ENCODE data around the gene DCTN4. TPM values are rescaled to one million over a fixed set of nuclear protein-coding genes. Genes with fewer than 3 reads are reported as not detected.
A peak's percentile ranks its signal among the peaks of the same experiment; 100 is the strongest.

DCTN4 gene
- total RNA-seq, 2 experiments from 2014 or later = 12.6 to 22.4 TPM

- no peak overlapping the region for H3K27ac ChIP-seq (ENCODE audit: low read depth, low read length, poor library complexity, severe bottlenecking)
- H3K79me2 ChIP-seq (ENCODE audit: insufficient read depth, low read depth, low read length) = no peaks in the 10 kb centered on the region
- POLR2A ChIA-PET = interaction anchor here (0.6 kb wide), 1 partner anchor 1036 kb away, joined by 3 read pairs; no protein-coding TSS in a partner anchor
Measured at GRCh38 chr5:150785950-150786349, 27.1 kb upstream of the DCTN4 start.

GRCh38 chr5:150783422-150783928 lies 24.7 kb upstream of the DCTN4 start:
- ChIA-PET CTCF (ENCODE audit: unreplicated experiment) (interaction anchor here (0.5 kb wide), 1 partner anchor 25 kb away, joined by 3 read pairs; no protein-coding TSS in a partner anchor), POLR2A (interaction anchor here (0.7 to 1.1 kb wide), 4 partner anchors 13 to 1911 kb away, joined by 4 to 8 read pairs (median 6); no protein-coding TSS in a partner anchor)
- no peak for TF ChIP-seq EZH2phosphoT487 (IDR thresholded peaks at IDR 0.05; ENCODE audit: borderline replicate concordance, low read depth, low read length)

More at GRCh38 chr5:150785950-150786349, 27.1 kb upstream of the DCTN4 start:
- H3K9me2 ChIP-seq (ENCODE audit: insufficient read depth, low read length) = no peaks in the 10 kb centered on the region
- CTCF ChIA-PET (ENCODE audit: unreplicated experiment) = no interaction called here
- H3K4me1 ChIP-seq (ENCODE audit: insufficient read depth, low read length, poor library complexity, severe bottlenecking) = no peaks in the 10 kb centered on the region
- no peak overlapping the region for H3K4me3 ChIP-seq (ENCODE audit: low read depth, low read length, poor library complexity, severe bottlenecking)
- no peaks in the 10 kb centered on the region for H4K20me1 ChIP-seq (ENCODE audit: insufficient read depth, low read length)
- DNase-seq (ENCODE audit: low spot score) = no peak
- H3K4me2 ChIP-seq (ENCODE audit: low read length) = no peak overlapping the region
- BruUV-seq (replicated peaks) = no TSS peak
- H3K36me3 ChIP-seq (ENCODE audit: insufficient read depth, low read length) = no peaks in the 10 kb centered on the region
- H3K9me3 ChIP-seq (ENCODE audit: low read length) = no peaks in the 10 kb centered on the region
- no peak overlapping the region for H2AFZ ChIP-seq (ENCODE audit: low read length)
- intact Hi-C loops (cut with micrococcal nuclease; ENCODE audit: unreplicated experiment) = no loop called here
- TF ChIP-seq EZH2phosphoT487 (IDR thresholded peaks at IDR 0.05; ENCODE audit: borderline replicate concordance, low read depth, low read length) (no peak), CTCF (conservative IDR thresholded peaks at IDR 0.05; ENCODE audit: low read length) (no peak)

GRCh38 chr5:150782850-150783249 lies 24.0 kb upstream of the DCTN4 start:
- Histone ChIP-seq H3K4me2 (ENCODE audit: low read length) (no peak overlapping the region), H3K79me2 (ENCODE audit: insufficient read depth, low read depth, low read length) (no peaks in the 10 kb centered on the region), H3K9me3 (ENCODE audit: low read length) (no peaks in the 10 kb centered on the region), H4K20me1 (ENCODE audit: insufficient read depth, low read length) (no peaks in the 10 kb centered on the region), H3K36me3 (ENCODE audit: insufficient read depth, low read length) (no peaks in the 10 kb centered on the region), H3K27ac (ENCODE audit: low read depth, low read length, poor library complexity, severe bottlenecking) (no peak overlapping the region), H2AFZ (ENCODE audit: low read length) (no peak overlapping the region), H3K9me2 (ENCODE audit: insufficient read depth, low read length) (no peaks in the 10 kb centered on the region), H3K4me3 (ENCODE audit: low read depth, low read length, poor library complexity, severe bottlenecking) (no peak overlapping the region), H3K4me1 (ENCODE audit: insufficient read depth, low read length, poor library complexity, severe bottlenecking) (no peaks in the 10 kb centered on the region)
- no peak for DNase-seq (ENCODE audit: low spot score)
- CTCF ChIA-PET (ENCODE audit: unreplicated experiment) = interaction anchor here (0.5 kb wide), 1 partner anchor 24 kb away, joined by 3 read pairs; no protein-coding TSS in a partner anchor
- POLR2A ChIA-PET = interaction anchor here (0.6 kb wide), 1 partner anchor 190 kb away, joined by 3 read pairs; no protein-coding TSS in a partner anchor
- no TSS peak for BruUV-seq (replicated peaks)
- TF ChIP-seq EZH2phosphoT487 (IDR thresholded peaks at IDR 0.05; ENCODE audit: borderline replicate concordance, low read depth, low read length) = no peak
- intact Hi-C loops (cut with micrococcal nuclease; ENCODE audit: unreplicated experiment) = no loop called here

More at GRCh38 chr5:150783422-150783928, 24.7 kb upstream of the DCTN4 start:
- intact Hi-C loops (cut with micrococcal nuclease; ENCODE audit: unreplicated experiment) = no loop called here
- H3K4me1 ChIP-seq (ENCODE audit: insufficient read depth, low read length, poor library complexity, severe bottlenecking) = no peaks in the 10 kb centered on the region
- H3K36me3 ChIP-seq (ENCODE audit: insufficient read depth, low read length) = no peaks in the 10 kb centered on the region
- no peaks in the 10 kb centered on the region for H3K79me2 ChIP-seq (ENCODE audit: insufficient read depth, low read depth, low read length)
- no peaks in the 10 kb centered on the region for H4K20me1 ChIP-seq (ENCODE audit: insufficient read depth, low read length)
- H3K9me3 ChIP-seq (ENCODE audit: low read length) = no peaks in the 10 kb centered on the region
- no peak overlapping the region for H3K4me3 ChIP-seq (ENCODE audit: low read depth, low read length, poor library complexity, severe bottlenecking)
- BruUV-seq (replicated peaks) = no TSS peak
- no peaks in the 10 kb centered on the region for H3K9me2 ChIP-seq (ENCODE audit: insufficient read depth, low read length)
- no peak overlapping the region for H2AFZ ChIP-seq (ENCODE audit: low read length)
- H3K4me2 ChIP-seq (ENCODE audit: low read length) = no peak overlapping the region
- no peak overlapping the region for H3K27ac ChIP-seq (ENCODE audit: low read depth, low read length, poor library complexity, severe bottlenecking)
- DNase-seq (ENCODE audit: low spot score) = peak; percentile 7
